ENCODE measurements around the gene HIP1. TPM values are rescaled to one million over a fixed set of nuclear protein-coding genes. Genes with fewer than 3 reads are reported as not detected.

Gene HIP1
- total and polyA plus RNA-seq, 9 of the 15 experiments (the other 6 are each of a cell fraction or from before 2014, with no cell fraction given): 2.4 to 13.7 (median 9.5) TPM

- POLR2A ChIA-PET: interaction anchor here (1.5 kb wide), 1 partner anchor 9 kb away, joined by 4 read pairs; no protein-coding TSS in a partner anchor
- BruUV-seq (replicated peaks): no TSS peak
- TF ChIP-seq ZBED1 (IDR thresholded peaks at IDR 0.05): no peak
- peak; percentile 57; the same call in 1 of the 2 replicates for TF ChIP-seq MYC (IDR thresholded peaks at IDR 0.05; ENCODE audit: low read depth, low read length)
- no peak for TF ChIP-seq MYC (CRISPR knock-in tag; IDR thresholded peaks at IDR 0.05; ENCODE audit: borderline replicate concordance, low read depth)
- TF ChIP-seq MTA2 (IDR thresholded peaks at IDR 0.05; ENCODE audit: low read depth): peak; percentile 41; the same call in 1 of the 2 replicates
- TF ChIP-seq LARP7 (IDR thresholded peaks at IDR 0.05): no peak
- no peak for TF ChIP-seq ZNF449 (CRISPR knock-in tag; IDR thresholded peaks at IDR 0.05)
- no peak for TF ChIP-seq ZNF282 (CRISPR knock-in tag; IDR thresholded peaks at IDR 0.05)
- no peak for TF ChIP-seq ZNF347 (CRISPR knock-in tag; IDR thresholded peaks at IDR 0.05; ENCODE audit: low read depth)
- TF ChIP-seq ZFP36 (IDR thresholded peaks at IDR 0.05; ENCODE audit: low read depth, low read length, partially characterized antibody): no peak
- TF ChIP-seq ZBTB9 (CRISPR knock-in tag; IDR thresholded peaks at IDR 0.05): no peak
- TF ChIP-seq CTCF (IDR thresholded peaks at IDR 0.05 in 2 of 3, conservative IDR thresholded peaks at IDR 0.05 in 1 of 3; ENCODE audit: insufficient read depth in 2 of 3, low read depth in 1 of 3, low read length in 3 of 3): no peak
- no peak for TF ChIP-seq CLOCK (CRISPR knock-in tag; IDR thresholded peaks at IDR 0.05; ENCODE audit: borderline replicate concordance)
- TF ChIP-seq RUNX1 (IDR thresholded peaks at IDR 0.05; ENCODE audit: low read depth): no peak
- no peak for TF ChIP-seq CREB1 (IDR thresholded peaks at IDR 0.05)
- TF ChIP-seq CREB1 (CRISPR knock-in tag; IDR thresholded peaks at IDR 0.05): no peak
- TF ChIP-seq TOE1 (IDR thresholded peaks at IDR 0.05; ENCODE audit: borderline replicate concordance): no peak
- no peak for TF ChIP-seq TOE1 (CRISPR knock-in tag; IDR thresholded peaks at IDR 0.05; ENCODE audit: borderline replicate concordance, low read depth)
These were observed 107.0 kb downstream of the HIP1 start for GRCh38 chr7:75631711-75632110.

More at GRCh38 chr7:75631711-75632110, 107.0 kb downstream of the HIP1 start:
- H4K20me1 ChIP-seq (replicated peaks; ENCODE audit: control insufficient read depth, insufficient read depth, low read length): no peaks in the 10 kb centered on the region
- WGBS (ENCODE audit: insufficient coverage, low coverage, missing lambda C conversion rate): 15% methylated on average over 9 of the region's 9 CpGs
- peak in 2 of 4 experiments; percentile 72 to 80 for DNase-seq (ENCODE audit: extremely low read depth in 1 of 4, low spot score in 3 of 4)
- in situ Hi-C loops (cut with MboI): loop anchor here (25.0 kb wide), 1 partner anchor 1006 kb away; the partner anchor contains the start of gene POMZP3
- CTCF ChIA-PET (ENCODE audit: low intra/inter-chr PET ratio): no interaction called here
- no peaks in the 10 kb centered on the region for H3K79me2 ChIP-seq (ENCODE audit: control insufficient read depth, insufficient read depth, low read length)
- peak; percentile 74 for FAIRE-seq
- H3K4me1 ChIP-seq (replicated peaks in 1 of 2; ENCODE audit: control insufficient read depth in 2 of 2, insufficient read depth in 2 of 2, low read length in 2 of 2): peaks cover 8 to 12% of the 10 kb centered on the region in 2 experiments; a peak in 4 of 5 replicates
- H3K27ac ChIP-seq (ENCODE audit: extremely low read depth, low read depth, low read length): peak overlapping the region; percentile 4; the same call in 1 of the 3 replicates
- H3K4me2 ChIP-seq (ENCODE audit: insufficient read depth, low read length): peak overlapping the region; percentile 35
- H3K9ac ChIP-seq (ENCODE audit: insufficient read depth in 1 of 2, low read depth in 2 of 2, low read length in 2 of 2): peak overlapping the region in 1 of 2 experiments; percentile 61; a peak in 1 of 4 replicates
- peaks cover 8% of the 10 kb centered on the region for H3K9me3 ChIP-seq (replicated peaks; ENCODE audit: control insufficient read depth, insufficient read depth, low read depth, low read length)
- peak overlapping the region; percentile 35 for H2AFZ ChIP-seq (ENCODE audit: low read depth, low read length)
- no peak overlapping the region for H3K4me3 ChIP-seq
- intact Hi-C loops (cut with micrococcal nuclease): no loop called here
- no peaks in the 10 kb centered on the region for H3K27me3 ChIP-seq (ENCODE audit: control insufficient read depth in 2 of 2, insufficient read depth in 2 of 2, low read length in 2 of 2)
- H3K36me3 ChIP-seq (ENCODE audit: control insufficient read depth, insufficient read depth, low read length): no peaks in the 10 kb centered on the region
- H3K9me1 ChIP-seq (ENCODE audit: control insufficient read depth, insufficient read depth, low read length): no peaks in the 10 kb centered on the region
- peak; percentile 82 for ATAC-seq
